Measurements from ENCODE around the gene FUT6. TPM values are rescaled to one million over a fixed set of nuclear protein-coding genes. Genes with fewer than 3 reads are reported as not detected.
"Not testable (repeated sequence)": the region's sequence is repeated elsewhere in the genome, so short reads cannot be mapped to it uniquely, and the experiment has no call there.

FUT6 gene
- total RNA-seq, 1 experiment from 2014 or later: not detected

GRCh38 chr19:5784581-5785147 is 54.8 kb downstream of the FUT6 start, which contains the start of gene PRR22:
PRR22 (minus strand) TSS chr19:5784746; CDS start chr19:5784660, 86 bp downstream.
- H3K9me3 Mint-ChIP-seq (ENCODE audit: unreplicated experiment): no peaks in the 10 kb centered on the region
- intact Hi-C loops (cut with micrococcal nuclease): no loop called here
- no TSS peak for BruUV-seq (replicated peaks)
- H3K4me1 Mint-ChIP-seq (ENCODE audit: insufficient read depth, unreplicated experiment): peaks cover 4% of the 10 kb centered on the region
- DNase-seq (ENCODE audit: unreplicated experiment): no peak
- ChIA-PET POLR2A (interaction anchor here (0.6 kb wide), 1 partner anchor 38 kb away, joined by 3 read pairs; no protein-coding TSS in a partner anchor), CTCF (no interaction called here)
- TF ChIP-seq CTCF (IDR thresholded peaks at IDR 0.05; ENCODE audit: unreplicated experiment): no peak
- H3K27ac Mint-ChIP-seq (ENCODE audit: low read depth, unreplicated experiment): no peak within 1 kb of the TSS
- no peaks in the 10 kb centered on the region for H3K27me3 Mint-ChIP-seq (ENCODE audit: insufficient read depth, unreplicated experiment)
- peaks cover 51% of the 10 kb centered on the region for H3K36me3 Mint-ChIP-seq (ENCODE audit: insufficient read depth, unreplicated experiment)
- no peak within 1 kb of the TSS for H3K4me3 Mint-ChIP-seq (ENCODE audit: unreplicated experiment)

GRCh38 chr19:5782945-5783919 is 56.3 kb downstream of the FUT6 start:
- no TSS peak for BruUV-seq (replicated peaks)
- DNase-seq (ENCODE audit: unreplicated experiment): no peak
- CTCF ChIA-PET: interaction anchor here (0.5 to 1.3 kb wide), 4 partner anchors 21 to 96 kb away, joined by 3 to 4 read pairs (median 3); no protein-coding TSS in a partner anchor
- no peaks in the 10 kb centered on the region for H3K4me1 Mint-ChIP-seq (ENCODE audit: insufficient read depth, unreplicated experiment)
- no peaks in the 10 kb centered on the region for H3K27me3 Mint-ChIP-seq (ENCODE audit: insufficient read depth, unreplicated experiment)
- peaks cover 38% of the 10 kb centered on the region for H3K36me3 Mint-ChIP-seq (ENCODE audit: insufficient read depth, unreplicated experiment)
- no peaks in the 10 kb centered on the region for H3K9me3 Mint-ChIP-seq (ENCODE audit: unreplicated experiment)
- intact Hi-C loops (cut with micrococcal nuclease): no loop called here
- POLR2A ChIA-PET: interaction anchor here (0.5 to 1.3 kb wide), 3 partner anchors 21 to 121 kb away, joined by 3 to 12 read pairs (median 3); no protein-coding TSS in a partner anchor
- no peak overlapping the region for H3K27ac Mint-ChIP-seq (ENCODE audit: low read depth, unreplicated experiment)
- no peak for TF ChIP-seq CTCF (IDR thresholded peaks at IDR 0.05; ENCODE audit: unreplicated experiment)
- no peak overlapping the region for H3K4me3 Mint-ChIP-seq (ENCODE audit: unreplicated experiment)

GRCh38 chr19:5782322-5782721 is 57.2 kb downstream of the FUT6 start:
- H3K9me3 Mint-ChIP-seq (ENCODE audit: unreplicated experiment): no peaks in the 10 kb centered on the region
- no peak for DNase-seq (ENCODE audit: unreplicated experiment)
- ChIA-PET POLR2A (interaction anchor here (0.5 to 1.3 kb wide), 4 partner anchors 12 to 122 kb away, joined by 3 to 12 read pairs (median 3); no protein-coding TSS in a partner anchor), CTCF (interaction anchor here (1.2 to 1.3 kb wide), 2 partner anchors 11 to 22 kb away, joined by 3 to 4 read pairs; no protein-coding TSS in a partner anchor)
- no peak for TF ChIP-seq CTCF (IDR thresholded peaks at IDR 0.05; ENCODE audit: unreplicated experiment)
- no peaks in the 10 kb centered on the region for H3K27me3 Mint-ChIP-seq (ENCODE audit: insufficient read depth, unreplicated experiment)
- H3K27ac Mint-ChIP-seq (ENCODE audit: low read depth, unreplicated experiment): no peak overlapping the region
- H3K4me3 Mint-ChIP-seq (ENCODE audit: unreplicated experiment): no peak overlapping the region
- no peaks in the 10 kb centered on the region for H3K4me1 Mint-ChIP-seq (ENCODE audit: insufficient read depth, unreplicated experiment)
- BruUV-seq (replicated peaks): no TSS peak
- H3K36me3 Mint-ChIP-seq (ENCODE audit: insufficient read depth, unreplicated experiment): peaks cover 35% of the 10 kb centered on the region
- intact Hi-C loops (cut with micrococcal nuclease): no loop called here

GRCh38 chr19:5780916-5781315 is 58.6 kb downstream of the FUT6 start:
- BruUV-seq (replicated peaks); H3K27me3 Mint-ChIP-seq (ENCODE audit: insufficient read depth, unreplicated experiment); H3K4me1 Mint-ChIP-seq (ENCODE audit: insufficient read depth, unreplicated experiment); intact Hi-C loops (cut with micrococcal nuclease); H3K9me3 Mint-ChIP-seq (ENCODE audit: unreplicated experiment); POLR2A ChIA-PET; H3K27ac Mint-ChIP-seq (ENCODE audit: low read depth, unreplicated experiment); DNase-seq (ENCODE audit: unreplicated experiment); H3K4me3 Mint-ChIP-seq (ENCODE audit: unreplicated experiment): not testable (repeated sequence)
- CTCF ChIA-PET: interaction anchor here (1.1 to 1.9 kb wide), 4 partner anchors 13 to 267 kb away, joined by 3 to 5 read pairs (median 4); no protein-coding TSS in a partner anchor
- H3K36me3 Mint-ChIP-seq (ENCODE audit: insufficient read depth, unreplicated experiment): peaks cover 21% of the 10 kb centered on the region

Other genes starting within 250 kb of the FUT6 start
- gene SAFB2, start 216.9 kb downstream of the FUT6 start, total RNA-seq (2022): 98.6 and 118 TPM in 2 replicates
- 135 and 137 TPM in 2 replicates for gene SAFB, start 216.6 kb downstream of the FUT6 start, total RNA-seq (2022)
- 51.5 and 73.0 TPM in 2 replicates for gene MICOS13, start 159.2 kb downstream of the FUT6 start, total RNA-seq (2022)
- 4.1 and 5.5 TPM in 2 replicates for gene HSD11B1L, start 158.7 kb downstream of the FUT6 start, total RNA-seq (2022)
- gene RPL36, start 149.4 kb downstream of the FUT6 start, total RNA-seq (2022): 1,569 and 1,807 TPM in 2 replicates
- gene LONP1, start 119.6 kb downstream of the FUT6 start, total RNA-seq (2022): 219 and 254 TPM in 2 replicates
- gene CATSPERD, start 119.1 kb downstream of the FUT6 start, total RNA-seq (2022): not detected in 2 replicates
- 6.4 and 9.4 TPM in 2 replicates for gene PRR22, start 55.0 kb downstream of the FUT6 start, total RNA-seq (2022)
- gene DUS3L, start 48.5 kb downstream of the FUT6 start, total RNA-seq (2022): 53.5 and 77.6 TPM in 2 replicates
- 0.56 and 0.75 TPM in 2 replicates for gene NRTN, start 34.6 kb downstream of the FUT6 start, total RNA-seq (2022)
- gene FUT3, start 11.7 kb upstream of the FUT6 start, total RNA-seq (2022): 0.22 and 0.51 TPM in 2 replicates
- not detected in 2 replicates for gene FUT5, start 30.8 kb upstream of the FUT6 start, total RNA-seq (2022)
- gene NDUFA11, start 64.1 kb upstream of the FUT6 start, total RNA-seq (2022): 239 and 243 TPM in 2 replicates
- gene VMAC, start 65.2 kb upstream of the FUT6 start, total RNA-seq (2022): 6.6 and 7.0 TPM in 2 replicates
- gene CAPS, start 74.6 kb upstream of the FUT6 start, total RNA-seq (2022): 7.3 and 8.5 TPM in 2 replicates
- 57.9 and 59.5 TPM in 2 replicates for gene RANBP3, start 138.4 kb upstream of the FUT6 start, total RNA-seq (2022)

Data from MCF 10A (cell line).